ENCODE results near the gene TRAF6. TPM values are rescaled to one million over a fixed set of nuclear protein-coding genes. Genes with fewer than 3 reads are reported as not detected.
A peak's percentile ranks its signal among the peaks of the same experiment; 100 is the strongest.
"Not testable (repeated sequence)": the region's sequence is repeated elsewhere in the genome, so short reads cannot be mapped to it uniquely, and the experiment has no call there.

TRAF6 gene, protein sequence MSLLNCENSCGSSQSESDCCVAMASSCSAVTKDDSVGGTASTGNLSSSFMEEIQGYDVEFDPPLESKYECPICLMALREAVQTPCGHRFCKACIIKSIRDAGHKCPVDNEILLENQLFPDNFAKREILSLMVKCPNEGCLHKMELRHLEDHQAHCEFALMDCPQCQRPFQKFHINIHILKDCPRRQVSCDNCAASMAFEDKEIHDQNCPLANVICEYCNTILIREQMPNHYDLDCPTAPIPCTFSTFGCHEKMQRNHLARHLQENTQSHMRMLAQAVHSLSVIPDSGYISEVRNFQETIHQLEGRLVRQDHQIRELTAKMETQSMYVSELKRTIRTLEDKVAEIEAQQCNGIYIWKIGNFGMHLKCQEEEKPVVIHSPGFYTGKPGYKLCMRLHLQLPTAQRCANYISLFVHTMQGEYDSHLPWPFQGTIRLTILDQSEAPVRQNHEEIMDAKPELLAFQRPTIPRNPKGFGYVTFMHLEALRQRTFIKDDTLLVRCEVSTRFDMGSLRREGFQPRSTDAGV
- total RNA-seq, result 1 to 10 TPM; 8.5 to 9.8 TPM

DNA sequence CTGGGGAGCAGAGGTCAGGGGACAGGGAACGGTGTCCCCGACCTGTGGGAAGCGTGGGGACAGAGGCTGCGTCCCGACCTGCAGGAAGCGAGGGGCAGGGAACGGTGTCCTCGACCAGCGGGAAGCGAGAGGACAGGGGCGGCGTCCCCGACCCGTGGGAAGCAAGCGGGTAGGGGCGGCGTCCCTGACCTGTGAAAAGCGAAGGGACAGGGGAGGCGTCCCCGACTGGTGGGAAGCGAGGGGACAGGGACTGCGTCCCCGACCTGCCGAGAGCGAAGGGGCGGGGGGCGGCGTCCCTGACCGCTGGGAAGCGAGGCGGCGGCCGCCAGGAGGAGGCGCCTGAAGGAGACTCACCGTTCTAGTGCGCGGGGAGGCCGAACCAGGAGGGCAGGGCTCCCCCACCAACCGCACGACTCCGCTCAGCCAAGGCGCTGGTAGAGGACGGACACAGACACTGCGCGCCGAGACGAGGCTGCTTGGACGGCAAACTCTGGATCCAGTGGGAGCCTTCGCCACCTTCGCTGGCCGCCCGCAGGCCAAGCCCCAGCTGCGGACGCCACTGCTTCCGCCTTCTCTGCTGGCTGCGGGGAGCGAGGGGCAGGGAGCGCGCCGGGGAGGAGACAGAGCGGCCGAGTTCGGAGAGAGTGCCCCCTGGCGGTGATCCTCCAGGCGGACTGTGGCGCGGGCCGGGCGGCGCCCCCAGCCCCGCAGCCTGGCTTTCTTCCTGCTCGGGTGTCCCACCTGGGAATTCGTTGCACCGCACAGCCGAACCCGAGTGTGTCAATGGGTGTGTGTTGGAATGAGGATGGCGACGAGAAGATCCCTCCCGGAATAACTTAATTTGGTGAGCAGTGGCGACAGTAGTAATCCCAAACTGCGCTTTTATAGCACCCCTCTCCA is at the start of gene TRAF6:
Gene TRAF6, minus strand, starts transcription at position 579 of the 900 bp plus-strand sequence. CDS start 8,757 bp downstream, outside the sequence.
- H3K9me3 Mint-ChIP-seq, result peaks cover 4% of the 10 kb centered on the region
- peaks cover 9% of the 10 kb centered on the region for H3K36me3 Mint-ChIP-seq
- H3K4me1 Mint-ChIP-seq, result peaks cover 31% of the 10 kb centered on the region
- peak; percentile 90 for DNase-seq
- peak within 1 kb of the TSS; percentile 91 for H3K27ac Mint-ChIP-seq
- peaks cover 5% of the 10 kb centered on the region for H3K27me3 Mint-ChIP-seq
- H3K4me3 Mint-ChIP-seq, result peak within 1 kb of the TSS; percentile 99

DNA sequence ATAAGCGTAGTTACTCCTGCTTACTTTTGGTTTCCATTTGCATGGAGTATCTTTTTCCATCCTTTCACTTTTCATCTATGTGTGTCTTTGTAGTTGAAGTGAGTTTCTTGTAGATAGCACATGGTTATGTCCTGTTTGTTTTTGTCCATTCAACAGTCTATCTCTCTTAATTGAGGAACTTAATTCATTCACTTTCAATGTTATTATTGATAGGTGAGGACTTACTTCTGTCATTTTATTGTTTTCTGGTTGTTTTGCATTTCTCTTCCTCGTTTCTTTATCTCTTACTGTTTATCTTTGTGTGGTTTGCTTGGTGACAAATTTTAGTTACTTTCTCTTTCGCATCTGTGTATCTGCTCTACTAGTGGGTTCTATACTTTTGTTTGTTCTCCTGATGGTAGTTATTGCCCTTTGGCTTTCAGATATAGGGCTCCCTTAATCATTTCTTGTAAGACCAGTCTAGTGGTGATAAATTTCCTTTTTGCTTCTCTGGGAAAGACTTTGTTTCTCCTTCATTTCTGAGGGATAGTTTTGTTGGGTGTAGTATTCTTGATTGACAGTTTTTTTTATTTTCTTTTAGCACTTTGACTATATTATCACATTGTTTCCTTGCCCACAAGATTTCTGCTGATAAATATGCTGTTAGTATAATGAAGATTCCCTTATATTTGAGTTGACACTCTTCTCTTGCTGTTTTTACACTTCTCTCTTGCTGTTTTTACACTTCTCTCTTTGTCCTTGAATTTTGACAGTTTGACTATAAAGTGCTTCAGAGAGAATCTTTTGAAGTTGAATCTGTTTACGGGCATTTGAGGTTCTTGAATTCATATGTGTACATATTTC is 48.7 kb upstream of the TRAF6 start:
- Mint-ChIP-seq H3K4me3 (peak overlapping the region; percentile 30), H3K9me3 (peaks cover 14% of the 10 kb centered on the region), H3K27ac (peak overlapping the region; percentile 76), H3K36me3 (peaks cover 3% of the 10 kb centered on the region), H3K4me1 (peaks cover 18% of the 10 kb centered on the region), H3K27me3 (peaks cover 7% of the 10 kb centered on the region)
- no peak for DNase-seq

DNA sequence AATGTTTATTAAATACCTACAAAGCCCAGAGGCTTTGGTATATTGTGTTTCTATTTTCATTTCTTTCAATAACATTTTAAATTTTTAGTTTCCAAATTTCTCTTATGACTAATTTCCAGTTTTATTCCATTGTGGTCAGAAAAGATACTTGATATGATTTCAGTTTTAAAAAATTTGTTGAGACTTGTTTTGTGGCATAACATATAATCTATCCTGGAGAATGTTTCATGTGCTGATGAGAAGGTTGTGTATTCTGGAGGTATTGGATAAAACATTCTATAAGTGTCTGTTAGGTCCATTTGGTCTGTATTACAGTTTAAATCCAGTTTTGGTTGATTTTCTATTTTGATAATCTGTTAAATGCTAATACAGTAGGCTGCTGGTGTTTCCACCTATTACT is 47.9 kb upstream of the TRAF6 start:
- Mint-ChIP-seq H3K27me3 (peaks cover 7% of the 10 kb centered on the region), H3K4me3 (no peak overlapping the region), H3K36me3 (peaks cover 3% of the 10 kb centered on the region), H3K4me1 (peaks cover 18% of the 10 kb centered on the region), H3K27ac (peak overlapping the region; percentile 22), H3K9me3 (peaks cover 14% of the 10 kb centered on the region)
- DNase-seq, result no peak

DNA sequence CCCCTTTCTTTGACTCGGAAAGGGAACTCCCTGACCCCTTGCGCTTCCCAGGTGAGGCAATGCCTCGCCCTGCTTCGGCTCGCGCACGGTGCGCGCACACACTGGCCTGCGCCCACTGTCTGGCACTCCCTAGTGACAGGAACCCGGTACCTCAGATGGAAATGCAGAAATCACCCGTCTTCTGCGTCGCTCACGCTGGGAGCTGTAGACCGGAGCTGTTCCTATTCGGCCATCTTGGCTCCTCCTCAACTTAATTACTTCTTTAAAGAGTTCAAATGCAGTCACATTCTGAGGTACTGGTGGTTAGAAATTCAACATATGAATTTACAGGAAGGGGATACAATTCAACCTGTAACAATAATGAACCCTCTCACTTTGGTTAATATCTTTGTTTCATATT is 47.3 kb upstream of the TRAF6 start:
- not testable (repeated sequence) for H3K36me3 Mint-ChIP-seq, H3K27me3 Mint-ChIP-seq, H3K27ac Mint-ChIP-seq, DNase-seq, H3K4me3 Mint-ChIP-seq
- H3K4me1 Mint-ChIP-seq, result peaks cover 18% of the 10 kb centered on the region
- peaks cover 14% of the 10 kb centered on the region for H3K9me3 Mint-ChIP-seq

DNA sequence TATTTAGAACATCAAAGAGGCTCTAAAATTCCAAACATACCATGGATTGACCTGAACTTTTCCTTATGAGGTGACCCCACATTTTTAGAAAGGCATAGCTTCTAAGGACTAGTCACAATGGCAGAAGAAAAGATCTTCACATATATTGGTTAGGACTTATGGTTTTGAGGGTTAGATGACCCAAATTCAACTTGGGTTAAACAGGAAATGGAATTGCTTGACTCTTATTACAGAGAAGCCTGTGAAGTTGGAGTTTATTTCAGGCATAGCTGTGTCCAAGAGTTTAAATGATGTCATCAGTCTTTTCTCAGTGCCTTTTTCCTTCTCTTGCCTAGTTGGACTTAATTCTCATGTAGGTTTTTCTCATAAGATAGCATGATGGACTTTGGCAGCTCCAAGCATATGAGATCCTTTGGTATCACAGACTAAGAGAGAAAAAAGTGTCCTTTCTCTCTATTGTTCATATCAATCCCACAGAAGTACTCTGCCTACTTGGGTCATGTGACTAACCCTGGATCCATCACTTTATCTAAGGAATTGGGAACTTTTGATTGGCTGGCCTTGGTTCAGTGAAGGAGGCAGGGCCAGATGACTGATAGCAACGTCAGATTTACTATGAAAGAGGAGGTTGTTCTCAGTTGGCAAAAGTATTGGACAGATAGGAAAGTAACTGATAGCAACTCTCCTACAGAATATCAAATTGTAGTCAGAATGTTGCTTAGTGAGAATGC is 40.5 kb upstream of the TRAF6 start:
- Mint-ChIP-seq H3K4me1 (no peaks in the 10 kb centered on the region), H3K27me3 (peaks cover 21% of the 10 kb centered on the region), H3K27ac (no peak overlapping the region), H3K9me3 (peaks cover 13% of the 10 kb centered on the region), H3K36me3 (no peaks in the 10 kb centered on the region), H3K4me3 (no peak overlapping the region)
- DNase-seq, result no peak

DNA sequence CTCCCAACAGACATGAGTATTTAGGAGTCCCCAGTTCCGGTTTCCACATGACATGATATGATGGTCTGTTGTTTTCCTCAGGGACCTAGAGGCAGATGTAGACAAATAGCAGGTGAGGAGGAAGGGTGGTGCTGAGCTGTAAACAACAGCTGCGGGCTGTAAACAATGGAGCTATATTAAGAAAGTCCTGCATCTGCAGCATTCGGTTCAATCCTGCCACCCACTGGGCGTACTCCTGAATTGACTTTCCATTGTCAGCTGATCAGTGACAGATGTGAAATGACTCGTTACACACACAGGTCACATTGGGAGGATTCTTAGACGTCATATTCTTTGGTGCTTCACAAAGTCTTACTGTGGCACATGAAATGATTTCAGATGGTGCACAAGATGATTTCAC is 30.9 kb upstream of the TRAF6 start:
- Mint-ChIP-seq H3K9me3 (no peaks in the 10 kb centered on the region), H3K36me3 (no peaks in the 10 kb centered on the region), H3K27me3 (peaks cover 4% of the 10 kb centered on the region), H3K4me3 (no peak overlapping the region), H3K27ac (no peak overlapping the region), H3K4me1 (no peaks in the 10 kb centered on the region)
- peak; percentile 14 for DNase-seq

DNA sequence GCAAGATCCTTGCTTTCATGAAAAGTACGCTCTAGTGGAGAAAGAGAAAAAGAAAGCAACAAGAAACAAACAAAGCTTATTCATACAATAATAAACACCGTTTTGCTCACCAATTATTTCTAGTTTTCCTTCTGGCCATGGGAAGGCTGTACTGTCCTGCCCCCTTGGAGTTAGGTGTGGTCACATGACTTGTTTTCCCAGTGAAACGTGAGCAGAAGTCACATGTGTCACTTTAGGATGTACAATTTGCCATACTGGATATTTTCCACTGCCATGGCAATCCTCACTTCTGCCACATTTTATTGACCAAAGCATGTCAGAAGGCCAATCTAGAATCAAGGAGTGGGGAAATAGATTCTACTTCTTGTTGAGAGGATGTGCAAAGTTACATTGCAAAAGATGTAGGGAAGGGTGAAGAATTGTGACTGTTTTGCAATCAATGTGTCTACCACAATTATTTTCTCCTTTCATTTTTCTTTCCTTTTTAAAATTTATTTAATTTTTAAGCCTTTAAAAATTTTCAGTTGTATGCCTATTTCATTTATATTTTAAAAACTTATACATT is 24.3 kb upstream of the TRAF6 start:
- no peaks in the 10 kb centered on the region for H3K36me3 Mint-ChIP-seq
- H3K27me3 Mint-ChIP-seq, result no peaks in the 10 kb centered on the region
- DNase-seq, result no peak
- no peaks in the 10 kb centered on the region for H3K9me3 Mint-ChIP-seq
- H3K4me3 Mint-ChIP-seq, result no peak overlapping the region
- no peak overlapping the region for H3K27ac Mint-ChIP-seq
- H3K4me1 Mint-ChIP-seq, result no peaks in the 10 kb centered on the region

DNA sequence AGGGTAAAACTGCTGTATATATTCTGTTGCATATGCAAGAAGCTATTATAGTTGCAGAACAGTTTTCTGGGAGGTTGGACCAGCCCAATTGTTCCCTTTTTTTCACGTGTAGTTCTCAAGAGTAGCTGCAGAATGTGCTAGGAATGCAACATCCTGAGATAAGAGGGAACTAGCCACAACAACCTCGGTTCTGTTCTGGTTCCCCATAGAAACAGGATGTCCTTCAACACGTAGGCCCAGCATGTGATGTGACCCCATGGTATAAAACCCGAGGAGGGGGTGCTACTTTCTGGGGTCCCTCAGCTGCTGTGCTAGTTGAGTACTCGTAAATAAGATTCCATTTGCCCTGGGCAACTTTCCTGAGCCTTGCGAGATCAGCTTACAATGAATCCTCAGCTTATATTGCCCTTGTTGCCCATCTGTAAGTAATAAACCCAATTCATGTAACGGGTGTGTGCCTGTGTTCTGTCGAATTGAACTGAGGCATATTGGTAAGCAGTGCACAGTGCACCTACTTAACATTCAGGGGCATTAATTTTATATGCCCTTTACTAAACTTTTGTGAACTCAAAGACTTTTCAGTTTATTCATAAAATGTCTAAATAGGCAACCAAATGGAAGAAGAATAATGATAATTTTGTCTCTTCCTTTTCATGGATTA is 23.0 kb upstream of the TRAF6 start:
- H3K4me1 Mint-ChIP-seq, result no peaks in the 10 kb centered on the region
- H3K27me3 Mint-ChIP-seq, result peaks cover 4% of the 10 kb centered on the region
- H3K36me3 Mint-ChIP-seq, result no peaks in the 10 kb centered on the region
- H3K9me3 Mint-ChIP-seq, result no peaks in the 10 kb centered on the region
- H3K27ac Mint-ChIP-seq, result no peak overlapping the region
- no peak overlapping the region for H3K4me3 Mint-ChIP-seq
- no peak for DNase-seq

DNA sequence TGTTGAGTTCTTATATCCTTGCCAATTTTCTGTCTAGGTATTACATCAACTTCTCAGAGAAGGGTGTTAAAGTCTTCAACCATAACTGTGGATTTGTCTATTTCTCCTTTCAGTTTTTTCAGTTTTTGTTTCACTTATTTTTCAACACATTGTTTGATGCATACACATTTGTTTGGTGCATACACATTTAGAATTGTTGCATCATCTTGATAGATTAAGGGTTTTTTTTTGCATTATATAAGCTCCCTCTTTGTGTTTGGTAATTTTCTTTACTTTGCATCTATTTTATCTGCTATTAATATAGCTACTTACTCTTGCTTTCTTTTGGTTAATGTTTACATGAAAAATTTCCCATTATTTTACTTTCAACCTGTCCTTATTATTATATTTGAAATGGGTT is 20.8 kb upstream of the TRAF6 start:
- no peak overlapping the region for H3K4me3 Mint-ChIP-seq
- peaks cover 8% of the 10 kb centered on the region for H3K27me3 Mint-ChIP-seq
- no peaks in the 10 kb centered on the region for H3K9me3 Mint-ChIP-seq
- no peak overlapping the region for H3K27ac Mint-ChIP-seq
- H3K36me3 Mint-ChIP-seq, result no peaks in the 10 kb centered on the region
- DNase-seq, result no peak
- no peaks in the 10 kb centered on the region for H3K4me1 Mint-ChIP-seq

DNA sequence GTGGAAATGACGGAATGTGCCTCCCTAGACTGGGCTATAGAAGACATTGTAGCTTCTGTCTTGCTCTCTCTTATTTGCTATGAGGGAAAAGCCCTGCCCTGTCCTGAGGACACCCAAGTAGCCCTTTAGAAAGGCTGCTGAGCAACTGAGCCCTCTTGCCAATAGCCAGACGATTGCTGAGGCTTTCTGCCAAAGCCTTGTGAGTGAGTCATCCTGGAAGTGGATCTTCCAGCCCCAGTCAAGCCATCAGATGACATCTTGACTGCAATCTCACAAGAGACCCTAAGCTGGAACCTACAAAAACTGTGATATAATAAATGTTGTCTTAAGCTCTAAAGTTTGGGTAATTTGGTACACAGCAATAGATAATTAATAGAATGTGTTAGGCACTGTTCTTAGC is 3.9 kb upstream of the TRAF6 start:
- Mint-ChIP-seq H3K4me3 (no peak overlapping the region), H3K27ac (no peak overlapping the region), H3K4me1 (peaks cover 7% of the 10 kb centered on the region), H3K27me3 (peaks cover 19% of the 10 kb centered on the region), H3K9me3 (peaks cover 4% of the 10 kb centered on the region), H3K36me3 (peaks cover 5% of the 10 kb centered on the region)
- DNase-seq, result no peak

DNA sequence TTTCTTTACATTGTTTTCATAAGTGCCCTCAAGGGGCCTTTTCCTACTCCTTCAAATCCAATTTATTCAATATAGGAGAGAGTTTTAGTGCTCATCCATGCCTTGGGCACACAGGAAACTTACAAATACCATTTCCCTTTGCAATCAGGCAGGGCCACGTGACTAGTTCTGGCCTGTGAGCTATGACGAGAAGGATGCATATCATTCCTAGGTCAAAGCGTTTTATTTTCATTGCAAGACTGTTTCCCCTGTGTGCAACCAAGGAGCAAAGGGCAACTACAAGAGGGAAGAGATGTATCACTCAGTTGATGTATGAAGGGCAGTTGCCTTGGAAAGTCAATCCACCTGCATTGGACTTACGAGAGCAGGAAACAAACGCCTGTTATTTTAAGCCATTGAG is 1.9 kb upstream of the TRAF6 start:
- peaks cover 4% of the 10 kb centered on the region for H3K9me3 Mint-ChIP-seq
- H3K4me1 Mint-ChIP-seq, result peaks cover 16% of the 10 kb centered on the region
- peaks cover 5% of the 10 kb centered on the region for H3K36me3 Mint-ChIP-seq
- no peak overlapping the region for H3K4me3 Mint-ChIP-seq
- no peak overlapping the region for H3K27ac Mint-ChIP-seq
- DNase-seq, result no peak
- H3K27me3 Mint-ChIP-seq, result peaks cover 12% of the 10 kb centered on the region

DNA sequence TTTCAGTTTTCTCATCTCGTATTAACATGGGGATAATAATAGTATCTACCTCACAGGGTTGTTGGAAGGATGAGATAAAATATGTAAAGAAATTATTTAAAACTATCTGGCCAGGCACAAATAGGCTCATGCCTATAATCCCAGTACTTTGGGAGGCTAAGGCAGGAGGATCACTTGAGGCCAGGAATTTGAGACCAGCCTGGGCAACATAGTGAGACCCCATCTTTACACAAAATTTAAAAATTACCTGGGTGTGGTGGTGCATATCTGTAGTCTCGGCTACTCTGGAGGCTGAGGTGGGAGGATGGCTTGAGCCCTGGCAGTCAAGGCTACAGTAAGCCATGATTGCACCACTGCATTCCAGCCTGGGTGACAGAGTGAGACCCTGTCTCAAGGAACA is 990 bp upstream of the TRAF6 start:
- DNase-seq, H3K36me3 Mint-ChIP-seq, H3K27ac Mint-ChIP-seq, H3K27me3 Mint-ChIP-seq, H3K9me3 Mint-ChIP-seq: not testable (repeated sequence)
- Mint-ChIP-seq H3K4me1 (peaks cover 22% of the 10 kb centered on the region), H3K4me3 (peak overlapping the region; percentile 99)

DNA sequence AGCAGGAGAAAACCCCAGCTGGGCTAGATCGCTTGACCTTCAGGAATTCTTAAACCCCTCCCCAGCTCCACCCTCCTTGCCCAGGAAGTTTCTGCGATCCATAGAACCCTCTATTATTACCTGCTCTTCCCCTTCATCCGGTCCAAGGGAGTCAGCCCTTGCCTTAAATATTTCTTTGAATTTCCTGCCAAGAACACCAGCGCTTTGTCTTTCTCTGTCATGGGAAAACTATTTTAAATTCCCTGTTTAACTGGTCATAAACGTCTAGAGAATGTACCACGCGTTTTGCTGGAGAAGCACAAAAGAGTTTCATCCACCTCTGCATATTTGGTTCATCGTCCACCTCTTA is 496 bp upstream of the TRAF6 start:
- Mint-ChIP-seq H3K4me1 (peaks cover 27% of the 10 kb centered on the region), H3K27me3 (peaks cover 9% of the 10 kb centered on the region), H3K4me3 (peak overlapping the region; percentile 99), H3K9me3 (peaks cover 4% of the 10 kb centered on the region), H3K36me3 (peaks cover 8% of the 10 kb centered on the region), H3K27ac (peak overlapping the region; percentile 91)
- DNase-seq, result no peak

All from activated naive CD8-positive, alpha-beta T cell treated with anti-CD3 and anti-CD28 coated beads for 36 hours (primary cell).